ENCODE results near the gene STN1. TPM values are rescaled to one million over a fixed set of nuclear protein-coding genes. Genes with fewer than 3 reads are reported as not detected.

The STN1 gene
- 24.0 and 30.4 TPM in 2 replicates for total RNA-seq (ENCODE audit: low replicate concordance)

DNA sequence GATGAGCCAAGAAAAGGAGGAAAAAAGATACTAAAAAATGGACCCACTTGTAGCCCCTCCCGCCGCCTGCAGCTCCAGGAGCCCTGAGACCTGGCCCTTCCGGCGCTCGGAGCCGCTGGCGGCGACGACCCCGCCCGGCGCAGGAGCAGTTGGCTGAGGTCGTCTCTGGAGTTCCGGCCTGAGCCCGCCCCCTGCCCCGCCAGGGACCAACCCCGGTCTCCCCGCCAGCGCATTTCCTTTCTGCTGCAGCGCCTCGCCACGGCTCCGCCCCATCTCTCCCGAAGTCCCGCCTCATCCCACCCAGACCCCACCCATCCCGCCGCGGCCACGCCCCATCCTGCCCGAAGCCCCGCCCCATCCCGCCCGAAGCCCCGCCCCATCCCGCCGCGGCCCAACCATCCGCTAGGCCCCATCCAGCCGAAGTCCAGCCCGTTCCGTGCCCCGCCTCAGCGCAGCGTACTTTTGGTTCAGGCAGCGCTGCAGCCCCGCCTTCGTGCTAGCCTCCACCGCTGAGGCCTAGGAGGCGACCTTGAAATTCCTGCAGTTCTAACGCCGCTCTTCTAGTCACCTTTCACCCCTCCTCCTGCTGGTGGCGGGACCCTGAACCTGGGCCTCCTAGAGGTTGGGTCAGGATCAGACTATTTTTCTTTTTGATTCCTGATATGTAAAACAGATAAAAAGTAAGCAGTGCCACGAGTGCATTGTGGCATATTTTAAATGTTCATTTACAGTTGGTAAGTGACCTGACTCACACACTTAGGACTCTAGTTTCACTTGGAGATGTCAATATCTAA, at the start of gene STN1:
Gene STN1 (minus strand): TSS at position 132 of the 794 bp plus-strand sequence. CDS start 590 bp downstream, outside the sequence.

GRCh38 chr10:103966671-103967447, 48.9 kb upstream of the STN1 start, which contains the start of gene SLK:
SLK (plus strand) TSS chr10:103967140; CDS start chr10:103967746, 606 bp downstream.

DNA sequence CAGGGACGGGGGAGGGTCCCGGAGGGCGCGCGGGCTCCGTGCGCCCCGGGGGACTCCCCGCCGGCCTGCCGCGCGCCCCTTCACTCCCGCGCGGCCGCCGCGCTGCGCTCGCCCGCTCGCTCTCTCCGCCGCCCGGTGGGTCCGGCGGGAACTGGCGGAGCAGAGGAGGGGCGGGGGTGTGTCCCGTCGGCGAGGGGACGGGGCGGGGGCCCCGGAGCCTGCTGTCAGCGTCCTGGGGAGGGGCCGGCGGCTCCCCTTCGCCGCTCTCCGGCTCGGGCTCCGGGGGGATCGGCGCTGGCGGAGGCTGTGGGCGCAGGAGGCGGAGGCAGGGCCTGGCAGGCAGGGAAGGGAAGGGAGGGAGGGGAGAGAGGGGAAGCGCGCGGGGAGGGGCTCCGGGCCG, 62.6 kb downstream of the STN1 start, which contains the start of gene SH3PXD2A:
Gene SH3PXD2A (minus strand): TSS at position 153 of the 400 bp plus-strand sequence. CDS start 310 bp downstream, outside the sequence.

Other genes with a start within 250 kb of the STN1 start
- 8.4 and 15.0 TPM in 2 replicates for gene SH3PXD2A, start 62.6 kb downstream of the STN1 start, total RNA-seq (ENCODE audit: low replicate concordance)
- gene SLK, start 49.0 kb upstream of the STN1 start, total RNA-seq (ENCODE audit: low replicate concordance) = 20.7 and 29.6 TPM in 2 replicates
- 0.23 and 0.45 TPM in 2 replicates for gene COL17A1, start 167.7 kb upstream of the STN1 start, total RNA-seq (ENCODE audit: low replicate concordance)
- 1.2 and 4.4 TPM in 2 replicates for gene SFR1, start 204.0 kb upstream of the STN1 start, total RNA-seq (ENCODE audit: low replicate concordance)